PC-9 (cell line): ENCODE results near the gene ZCCHC4. TPM values are rescaled to one million over a fixed set of nuclear protein-coding genes. Genes with fewer than 3 reads are reported as not detected.

Experiments
- BruUV-seq: library from RNA; stranded (reverse); fragments of 400-500 nt; replicated peaks from 2 replicates; lab custom pipeline; 2021; lab: Mats Ljungman, UMichigan
- CTCF ChIA-PET: fragments of 300-600 bp; sonication (Branson Sonifier 250); formaldehyde crosslinking; loops from one replicate; lab custom pipeline; 2022; ENCODE audit warnings: antibody characterized with exemption; lab: Charles Lee
- POLR2A ChIA-PET: fragments of 300-600 bp; sonication (Branson Sonifier 250); formaldehyde crosslinking; loops from one replicate; lab custom pipeline; 2022; ENCODE audit warnings: antibody characterized with exemption; ENCODE audit not compliant: unreplicated experiment; lab: Charles Lee
- DNase-seq, 2 experiments: peaks; one replicate each; pipeline versions ENCODE4 v3.0.0 to v3.0.0-alpha.2; 2015 to 2022; ENCODE audit warnings: mixed read lengths in 1 of 2
- H2AFZ ChIP-seq: fragments of 200-600 bp; sonication (generic); 2 replicates; pipeline ENCODE4 v1.8.1; 2017; ENCODE audit warnings: antibody characterized with exemption
- H3F3A ChIP-seq: fragments of 200-600 bp; sonication (generic); 2 replicates; pipeline ENCODE4 v1.8.1; 2017; ENCODE audit warnings: antibody characterized with exemption, mild to moderate bottlenecking, low read depth; ENCODE audit not compliant: insufficient read depth
- H3K27ac ChIP-seq: fragments of 200-600 bp; sonication (generic); 2 replicates; pipeline ENCODE4 v1.6.1; 2016; ENCODE audit warnings: mixed run types
- H3K27me3 ChIP-seq: fragments of 200-600 bp; sonication (generic); 2 replicates; pipeline ENCODE4 v1.6.1; 2016; ENCODE audit warnings: low read depth, mixed run types; ENCODE audit not compliant: insufficient read depth
- H3K36me3 ChIP-seq: fragments of 200-600 bp; sonication (generic); 2 replicates; pipeline ENCODE4 v1.6.1; 2016; ENCODE audit warnings: low read depth, mixed run types
- H3K4me1 ChIP-seq: fragments of 200-600 bp; sonication (generic); replicated peaks from 2 replicates; pipeline ENCODE4 v1.6.1; 2016; ENCODE audit warnings: mixed run types; ENCODE audit not compliant: insufficient read depth
- H3K4me2 ChIP-seq: fragments of 200-600 bp; sonication (generic); 2 replicates; pipeline ENCODE4 v1.6.1; 2017; ENCODE audit warnings: mixed run types
- H3K4me3 ChIP-seq: fragments of 200-600 bp; sonication (generic); 2 replicates; pipeline ENCODE4 v1.6.1; 2016; ENCODE audit warnings: mixed run types
- H3K79me2 ChIP-seq: fragments of 200-600 bp; sonication (generic); 2 replicates; pipeline ENCODE4 v1.6.1; 2017; ENCODE audit warnings: low read depth, mixed run types
- H3K9me2 ChIP-seq: fragments of 200-600 bp; sonication (generic); 2 replicates; pipeline ENCODE4 v1.8.1; 2017; ENCODE audit warnings: mild to moderate bottlenecking; ENCODE audit not compliant: insufficient read depth
- H3K9me3 ChIP-seq: fragments of 200-600 bp; sonication (generic); 2 replicates; pipeline ENCODE4 v1.8.1; 2016; ENCODE audit warnings: low read depth; ENCODE audit not compliant: insufficient read depth
- H4K20me1 ChIP-seq: fragments of 200-600 bp; sonication (generic); 2 replicates; pipeline ENCODE4 v1.8.1; 2017; ENCODE audit not compliant: insufficient read depth
- CTCF ChIP-seq: fragments of 200-600 bp; sonication (generic); conservative IDR thresholded peaks from 2 replicates; pipeline ENCODE4 v1.6.1; 2017; ENCODE audit warnings: mixed run types, antibody characterized with exemption, mild to moderate bottlenecking, moderate library complexity
- EZH2 ChIP-seq: fragments of 200-600 bp; sonication (generic); IDR thresholded peaks from 2 replicates; pipeline ENCODE4 v1.8.0; 2017; ENCODE audit warnings: antibody characterized with exemption, low read depth
- intact Hi-C: fragments of 100-400 bp; cut with micrococcal nuclease; formaldehyde crosslinking; loops from one replicate; pipeline ENCODE4 v1.10.0; 2022; ENCODE audit not compliant: unreplicated experiment
- total RNA-seq: library from RNA; stranded (reverse); gene quantifications from 2 replicates; pipeline ENCODE4 v1.2.3, GENCODE V29; 2021

Gene ZCCHC4
- total RNA-seq, 1 experiment from 2014 or later = 11.7 TPM

GRCh38 chr4:25397305-25397704, 84.7 kb downstream of the ZCCHC4 start:
- Histone ChIP-seq H3K27me3 (no peaks in the 10 kb centered on the region), H3K4me1 (no peaks in the 10 kb centered on the region), H4K20me1 (no peaks in the 10 kb centered on the region), H3F3A (peaks cover 3% of the 10 kb centered on the region; the same call in 1 of the 2 replicates), H3K9me3 (no peaks in the 10 kb centered on the region), H3K9me2 (no peaks in the 10 kb centered on the region), H3K36me3 (peaks cover 18% of the 10 kb centered on the region), H3K4me3 (no peak overlapping the region), H3K27ac (no peak overlapping the region), H3K4me2 (no peak overlapping the region), H3K79me2 (no peaks in the 10 kb centered on the region), H2AFZ (no peak overlapping the region)
- ChIA-PET CTCF (no interaction called here), POLR2A (no interaction called here)
- TF ChIP-seq EZH2 = no peak
- no peak for DNase-seq
- no TSS peak for BruUV-seq
- intact Hi-C loops = no loop called here

- CTCF ChIA-PET = no interaction called here
- Histone ChIP-seq H3K4me3 (no peak overlapping the region), H3K79me2 (no peaks in the 10 kb centered on the region)
Observed at GRCh38 chr4:25399510-25399909, 86.9 kb downstream of the ZCCHC4 start.

GRCh38 chr4:25401066-25401465, 88.5 kb downstream of the ZCCHC4 start:
- no peak overlapping the region; the same call in 1 of the 2 replicates for H3K4me2 ChIP-seq

More at GRCh38 chr4:25399510-25399909, 86.9 kb downstream of the ZCCHC4 start:
- no TSS peak for BruUV-seq
- no peak for DNase-seq
- peaks cover 18% of the 10 kb centered on the region for H3K36me3 ChIP-seq
- H3F3A ChIP-seq = peaks cover 3% of the 10 kb centered on the region; the same call in 1 of the 2 replicates
- no peaks in the 10 kb centered on the region for H3K27me3 ChIP-seq
- H4K20me1 ChIP-seq = no peaks in the 10 kb centered on the region
- H3K27ac ChIP-seq = no peak overlapping the region
- no peak overlapping the region for H3K4me2 ChIP-seq
- POLR2A ChIA-PET = no interaction called here
- H3K9me2 ChIP-seq = no peaks in the 10 kb centered on the region
- H3K4me1 ChIP-seq = no peaks in the 10 kb centered on the region
- intact Hi-C loops = no loop called here
- no peak overlapping the region for H2AFZ ChIP-seq
- no peaks in the 10 kb centered on the region for H3K9me3 ChIP-seq
- TF ChIP-seq CTCF = no peak
- TF ChIP-seq EZH2 = no peak

More at GRCh38 chr4:25401066-25401465, 88.5 kb downstream of the ZCCHC4 start:
- no peaks in the 10 kb centered on the region for H3K79me2 ChIP-seq
- POLR2A ChIA-PET = no interaction called here
- peaks cover 3% of the 10 kb centered on the region; the same call in 1 of the 2 replicates for H3F3A ChIP-seq
- no peaks in the 10 kb centered on the region for H3K4me1 ChIP-seq
- H3K9me3 ChIP-seq = no peaks in the 10 kb centered on the region
- CTCF ChIA-PET = no interaction called here
- no peaks in the 10 kb centered on the region for H3K9me2 ChIP-seq
- H3K27me3 ChIP-seq = no peaks in the 10 kb centered on the region
- peak in 1 of 2 experiments; percentile 49 for DNase-seq
- TF ChIP-seq EZH2 (no peak), CTCF (no peak)
- H3K27ac ChIP-seq = no peak overlapping the region
- no TSS peak for BruUV-seq
- no peaks in the 10 kb centered on the region for H4K20me1 ChIP-seq
- no peak overlapping the region for H2AFZ ChIP-seq
- peaks cover 18% of the 10 kb centered on the region for H3K36me3 ChIP-seq
- H3K4me3 ChIP-seq = no peak overlapping the region
- intact Hi-C loops = no loop called here
